Measurements from ENCODE around the gene MPRIP.
"Not testable (repeated sequence)": the region's sequence is repeated elsewhere in the genome, so short reads cannot be mapped to it uniquely, and the experiment has no call there.

MPRIP gene

GRCh38 chr17:17001076-17001777 is 41.0 kb upstream of the MPRIP start:
- no peak for DNase-seq (ENCODE audit: low read depth)
- TF ChIP-seq CTCF (conservative IDR thresholded peaks at IDR 0.05; ENCODE audit: control insufficient read depth, insufficient read depth, low read depth, low read length): no peak
- H3K4me3 ChIP-seq (ENCODE audit: control insufficient read depth, low read depth, low read length): no peak overlapping the region

GRCh38 chr17:17001874-17002520 is 40.3 kb upstream of the MPRIP start:
- no peak overlapping the region for H3K4me3 ChIP-seq (ENCODE audit: control insufficient read depth, low read depth, low read length)
- DNase-seq (ENCODE audit: low read depth): peak; percentile 54
- peak; percentile 88 for TF ChIP-seq CTCF (conservative IDR thresholded peaks at IDR 0.05; ENCODE audit: control insufficient read depth, insufficient read depth, low read depth, low read length)

- not testable (repeated sequence) for DNase-seq (ENCODE audit: low read depth); H3K4me3 ChIP-seq (ENCODE audit: control insufficient read depth, low read depth, low read length)
Measured at GRCh38 chr17:17002731-17003715, 39.2 kb upstream of the MPRIP start.

- no peak for TF ChIP-seq CTCF (conservative IDR thresholded peaks at IDR 0.05; ENCODE audit: control insufficient read depth, insufficient read depth, low read depth, low read length)
- no peak for DNase-seq (ENCODE audit: low read depth)
- H3K4me3 ChIP-seq (ENCODE audit: control insufficient read depth, low read depth, low read length): no peak overlapping the region
Measured at GRCh38 chr17:17004251-17004996, 37.8 kb upstream of the MPRIP start.

GRCh38 chr17:17004997-17005614 is 37.2 kb upstream of the MPRIP start:
- not testable (repeated sequence) for DNase-seq (ENCODE audit: low read depth); H3K4me3 ChIP-seq (ENCODE audit: control insufficient read depth, low read depth, low read length)

- not testable (repeated sequence) for DNase-seq (ENCODE audit: low read depth); H3K4me3 ChIP-seq (ENCODE audit: control insufficient read depth, low read depth, low read length)
Measured at GRCh38 chr17:17007891-17008290, 34.4 kb upstream of the MPRIP start.

DNA sequence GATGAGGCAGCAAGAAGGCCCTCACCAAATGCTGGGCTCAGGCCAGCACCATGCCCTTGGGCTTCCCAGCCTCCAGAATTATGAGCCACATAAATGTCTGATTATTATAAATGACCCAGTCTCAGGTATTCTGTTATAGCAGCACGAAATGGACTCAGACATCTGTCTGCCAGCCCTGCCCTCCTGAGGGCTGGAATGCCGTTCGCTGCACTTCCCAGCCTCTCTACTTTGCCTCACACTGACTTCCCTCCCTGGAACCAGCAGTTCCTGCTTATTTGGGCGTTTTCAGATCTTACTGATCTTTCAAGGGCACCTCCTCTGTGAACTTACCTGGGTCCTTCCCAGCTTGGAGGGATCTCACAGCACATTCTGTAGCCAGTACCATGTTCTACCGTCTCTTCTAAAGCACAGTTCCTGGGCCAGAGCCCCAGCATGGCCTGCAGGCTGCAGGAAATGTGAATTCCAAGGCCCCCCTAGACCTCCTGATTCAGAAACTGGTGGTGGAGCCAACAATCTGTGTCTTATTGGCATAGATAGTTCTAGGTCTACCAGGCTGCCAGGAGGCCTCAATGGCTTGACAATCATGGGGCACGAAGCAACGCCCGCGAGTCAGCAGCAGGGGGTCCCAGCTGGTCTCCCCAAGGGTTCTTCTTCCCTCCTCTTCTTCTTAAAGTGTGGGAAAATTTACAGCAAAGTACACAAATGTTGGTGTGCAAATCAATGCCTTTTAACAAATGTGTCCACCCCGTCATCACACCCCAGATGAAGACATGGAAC is 33.4 kb upstream of the MPRIP start:
- not testable (repeated sequence) for DNase-seq (ENCODE audit: low read depth); H3K4me3 ChIP-seq (ENCODE audit: control insufficient read depth, low read depth, low read length)

DNA sequence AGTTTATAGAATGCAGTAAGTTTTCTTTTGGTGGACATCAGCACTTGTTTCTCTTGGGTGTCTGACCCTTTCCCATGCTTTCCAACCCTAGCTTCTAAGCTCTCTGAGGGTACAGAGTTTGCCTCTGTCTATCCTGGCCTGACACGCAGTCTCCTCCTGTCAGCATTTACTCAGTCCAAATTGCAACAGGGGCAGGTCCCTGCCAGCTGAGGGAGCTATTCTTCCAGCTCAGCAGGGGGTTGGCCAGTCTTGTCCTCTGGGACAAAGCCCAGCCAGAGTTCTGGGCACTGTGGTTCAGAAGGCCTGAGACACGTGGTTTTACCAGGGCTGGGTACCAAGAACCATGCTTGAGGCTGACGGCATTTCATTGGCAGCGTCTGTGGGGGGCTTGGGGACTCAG is 32.3 kb upstream of the MPRIP start:
- not testable (repeated sequence) for DNase-seq (ENCODE audit: low read depth); H3K4me3 ChIP-seq (ENCODE audit: control insufficient read depth, low read depth, low read length)

DNA sequence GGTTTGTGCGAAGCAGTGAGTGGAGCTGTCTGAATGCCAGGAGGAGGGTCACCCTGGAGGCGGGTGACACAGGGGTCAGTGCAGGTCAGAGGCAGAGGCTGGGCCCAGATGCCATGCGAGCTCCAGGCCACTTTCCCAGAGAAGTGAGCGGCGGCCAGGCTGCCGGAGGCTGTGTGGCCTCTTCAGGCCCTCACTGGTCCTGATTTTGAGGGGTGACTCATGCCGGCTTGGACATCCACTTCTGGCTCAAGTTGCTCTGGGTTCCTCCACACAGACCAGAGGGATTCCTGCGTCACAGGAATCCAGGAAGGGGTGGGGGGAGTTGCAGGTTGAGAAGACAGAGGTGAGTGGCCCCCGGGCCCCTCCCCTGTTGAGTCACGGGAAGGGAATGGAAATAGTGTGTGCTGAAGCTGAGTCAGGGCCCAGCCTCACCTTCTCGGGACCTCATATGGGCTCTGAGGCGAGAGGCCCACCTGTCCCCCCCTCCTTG is 31.7 kb upstream of the MPRIP start:
- not testable (repeated sequence) for H3K4me3 ChIP-seq (ENCODE audit: control insufficient read depth, low read depth, low read length)

DNA sequence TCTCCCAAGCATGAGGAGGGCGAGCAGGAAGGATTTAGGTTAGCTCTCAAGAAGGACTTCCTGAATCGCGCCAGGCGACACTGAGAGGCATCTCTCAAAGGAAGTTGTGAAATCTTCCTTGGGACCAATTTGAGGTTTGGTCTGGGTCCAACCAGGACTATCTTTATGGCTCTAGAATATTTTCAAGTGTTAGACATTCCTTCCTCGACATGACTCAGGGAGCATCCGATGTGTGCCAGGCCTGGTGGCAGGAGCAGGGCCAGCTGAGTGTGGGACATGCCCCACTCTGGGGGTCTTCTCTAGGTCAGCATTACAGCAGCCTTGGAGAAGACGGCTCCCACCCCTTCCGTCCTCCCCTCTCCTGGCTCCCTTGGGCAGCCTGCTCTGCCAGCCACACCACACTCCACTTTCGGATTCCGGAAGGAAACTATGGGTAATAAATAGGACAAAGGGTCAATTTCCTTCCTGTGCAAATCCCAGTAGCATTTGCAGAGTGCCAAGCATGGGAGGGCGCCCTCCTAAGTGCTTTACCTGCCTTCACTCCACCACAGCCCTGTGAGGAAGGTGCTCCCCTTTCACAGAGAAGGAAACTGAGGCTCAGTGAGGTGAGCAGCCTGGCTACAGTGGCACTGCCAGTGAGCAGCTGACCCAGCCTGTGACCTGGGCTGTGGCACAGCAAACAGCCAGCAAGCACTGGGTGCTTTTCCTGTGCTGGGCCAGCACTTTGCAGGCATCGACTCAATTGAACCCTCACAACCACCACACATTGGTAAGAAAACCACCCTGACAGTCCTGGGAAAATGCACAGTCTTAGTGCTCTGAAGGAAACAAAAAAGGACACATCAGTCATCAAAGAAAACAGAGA is 31.0 kb upstream of the MPRIP start:
- H3K4me3 ChIP-seq (ENCODE audit: control insufficient read depth, low read depth, low read length): not testable (repeated sequence)
- peak; percentile 88 for DNase-seq (ENCODE audit: low read depth)

More for the DNA sequence above, 31.7 kb upstream of the MPRIP start:
- not testable (repeated sequence) for DNase-seq (ENCODE audit: low read depth)

DNA sequence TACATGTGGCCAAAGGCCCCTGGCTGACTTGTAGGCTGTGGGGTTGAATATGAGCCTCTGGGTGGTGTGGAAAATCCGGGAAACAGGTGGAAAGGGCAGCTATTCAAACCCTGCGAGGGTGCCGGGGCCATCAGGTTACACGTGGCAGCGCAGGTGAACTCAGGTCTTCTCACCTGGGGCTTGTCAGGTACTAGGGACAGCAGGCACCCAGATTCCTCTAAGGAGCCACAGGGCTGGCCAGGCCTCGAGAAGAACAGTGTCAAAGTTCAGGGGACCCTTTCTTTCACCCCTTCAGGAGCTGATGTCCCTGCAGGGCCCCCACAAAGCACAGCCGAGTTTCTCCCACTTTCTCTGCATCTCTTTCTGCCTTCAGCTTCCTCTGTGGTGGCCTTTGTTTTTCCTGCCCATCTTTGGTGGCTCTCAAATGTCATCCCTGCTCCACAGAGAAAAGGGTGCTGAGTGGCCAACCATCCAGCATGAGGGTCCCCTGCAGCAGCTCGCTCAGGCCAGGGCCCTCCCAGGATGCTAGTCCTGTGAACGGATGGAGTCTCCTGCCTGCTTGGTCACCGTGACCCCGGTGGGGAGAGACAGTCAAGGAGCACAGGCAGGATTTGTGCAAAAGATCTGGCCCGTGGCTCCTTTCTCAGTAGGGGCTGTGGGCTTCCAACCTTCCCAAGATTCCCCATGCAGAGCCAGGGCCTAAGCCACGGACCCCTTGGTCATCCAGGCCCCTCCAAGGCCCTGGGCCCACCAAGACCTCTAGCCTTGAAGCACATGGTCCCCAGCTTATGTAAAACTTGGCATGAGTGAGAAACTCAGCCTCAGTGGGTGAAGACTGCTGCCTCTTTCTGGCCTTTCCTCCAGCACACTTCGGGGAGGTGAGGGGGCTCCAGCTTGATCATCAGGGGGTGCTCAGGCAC is 28.2 kb upstream of the MPRIP start:
- not testable (repeated sequence) for H3K4me3 ChIP-seq (ENCODE audit: control insufficient read depth, low read depth, low read length)

More for the DNA sequence above, 28.2 kb upstream of the MPRIP start:
- not testable (repeated sequence) for DNase-seq (ENCODE audit: low read depth)
